ENCODE results near the gene OR10H3. TPM values are rescaled to one million over a fixed set of nuclear protein-coding genes. Genes with fewer than 3 reads are reported as not detected.
"Not testable (repeated sequence)": the region's sequence is repeated elsewhere in the genome, so short reads cannot be mapped to it uniquely, and the experiment has no call there.

The OR10H3 gene
- total RNA-seq (2014; rRNA removed; shearing (Covaris generic)), result not detected in 2 replicates

GRCh38 chr19:15737722-15738121, at the start of gene OR10H3:
Gene OR10H3, plus strand, starts transcription at chr19:15737985. Its CDS starts 3,408 bp downstream, at chr19:15741393.
- no peak for DNase-seq (ENCODE audit: low spot score)

- no peak for DNase-seq (ENCODE audit: low spot score)
Observed at GRCh38 chr19:15696654-15697194, 41.1 kb upstream of the OR10H3 start.

GRCh38 chr19:15701757-15702533, 35.8 kb upstream of the OR10H3 start:
- DNase-seq (ENCODE audit: low spot score), result peak; percentile 8

- peak; percentile 66 for DNase-seq (ENCODE audit: low spot score)
Observed at GRCh38 chr19:15702534-15702930, 35.3 kb upstream of the OR10H3 start.

- DNase-seq (ENCODE audit: low spot score), result no peak
Observed at GRCh38 chr19:15714638-15715037, 23.1 kb upstream of the OR10H3 start.

DNA sequence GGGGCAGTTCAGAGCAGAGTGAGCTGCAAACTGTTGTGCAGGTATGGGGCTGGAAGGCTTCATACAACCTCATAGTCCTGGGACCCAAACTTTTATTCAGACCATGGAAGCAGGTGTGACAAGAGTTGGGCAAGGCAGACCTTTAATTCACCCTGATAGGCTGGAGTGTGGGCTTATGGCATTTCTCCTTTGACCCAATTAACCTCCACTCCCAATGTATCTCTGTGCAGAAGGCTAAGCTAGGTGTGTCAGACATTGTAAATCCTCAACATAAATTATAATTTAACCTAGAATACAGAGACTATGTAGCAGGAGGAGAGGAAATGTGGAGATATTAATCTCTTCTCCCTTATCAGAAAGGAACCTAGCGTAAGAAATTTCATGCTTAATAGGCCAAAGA, 22.1 kb upstream of the OR10H3 start:
- DNase-seq (ENCODE audit: low spot score), result no peak

GRCh38 chr19:15717809-15718208, 20.0 kb upstream of the OR10H3 start:
- no peak for DNase-seq (ENCODE audit: low spot score)

- no peak for DNase-seq (ENCODE audit: low spot score)
Observed at GRCh38 chr19:15721268-15721667, 16.5 kb upstream of the OR10H3 start.

- no peak for DNase-seq (ENCODE audit: low spot score)
Observed at GRCh38 chr19:15722956-15723355, 14.8 kb upstream of the OR10H3 start.

GRCh38 chr19:15727724-15728123, 10.1 kb upstream of the OR10H3 start, which contains the start of gene OR10H2:
Gene OR10H2, plus strand, starts transcription at chr19:15728024. Its CDS starts 20 bp downstream, at chr19:15728044.
- no peak for DNase-seq (ENCODE audit: low spot score)

DNA sequence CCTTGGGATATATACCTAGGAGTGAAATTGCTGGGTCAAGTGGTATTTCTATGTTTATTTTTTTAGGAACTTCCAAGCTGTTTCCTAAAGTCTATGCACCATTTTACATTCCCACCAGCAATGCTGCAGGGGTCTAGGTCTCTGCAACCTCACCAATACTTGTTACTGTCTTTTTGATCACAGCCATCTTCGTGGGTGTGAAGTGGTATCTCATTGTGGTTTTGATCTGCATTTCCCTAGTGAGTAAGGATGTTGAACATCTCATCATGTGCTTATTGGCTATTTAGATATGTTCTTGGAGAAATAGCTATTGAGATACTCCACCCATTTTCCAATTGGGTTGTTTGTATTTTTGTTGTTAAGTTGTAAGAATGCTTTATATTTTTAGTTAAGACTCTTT, 7.2 kb upstream of the OR10H3 start:
- no peak for DNase-seq (ENCODE audit: low spot score)

DNA sequence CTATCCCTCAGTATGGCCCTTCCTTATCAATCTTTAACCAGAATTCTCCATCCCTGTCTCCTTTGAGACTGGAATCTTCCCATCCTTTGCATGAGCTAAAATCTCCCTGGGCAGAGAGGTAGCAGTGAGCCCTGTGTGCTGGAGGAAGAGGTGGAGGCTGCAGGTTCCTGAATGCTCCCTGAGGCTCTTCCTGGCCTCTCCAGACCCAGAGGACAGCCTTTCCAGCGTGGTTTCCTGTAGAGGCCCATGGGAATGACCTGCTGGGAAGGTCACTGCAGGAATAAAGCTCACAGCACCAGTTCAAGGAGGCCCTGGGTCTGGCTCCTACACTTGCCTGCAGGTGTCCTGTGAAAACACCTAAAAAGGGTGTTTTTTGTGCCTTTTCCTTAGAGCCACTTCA, 5.4 kb upstream of the OR10H3 start:
- DNase-seq (ENCODE audit: low spot score), result no peak

GRCh38 chr19:15733895-15734294, 3.9 kb upstream of the OR10H3 start:
- DNase-seq (ENCODE audit: low spot score), result no peak

GRCh38 chr19:15740785-15741184, 3.0 kb downstream of the OR10H3 start:
- DNase-seq (ENCODE audit: low spot score), result no peak

GRCh38 chr19:15748239-15748638, 10.5 kb downstream of the OR10H3 start:
- DNase-seq (ENCODE audit: low spot score), result no peak

DNA sequence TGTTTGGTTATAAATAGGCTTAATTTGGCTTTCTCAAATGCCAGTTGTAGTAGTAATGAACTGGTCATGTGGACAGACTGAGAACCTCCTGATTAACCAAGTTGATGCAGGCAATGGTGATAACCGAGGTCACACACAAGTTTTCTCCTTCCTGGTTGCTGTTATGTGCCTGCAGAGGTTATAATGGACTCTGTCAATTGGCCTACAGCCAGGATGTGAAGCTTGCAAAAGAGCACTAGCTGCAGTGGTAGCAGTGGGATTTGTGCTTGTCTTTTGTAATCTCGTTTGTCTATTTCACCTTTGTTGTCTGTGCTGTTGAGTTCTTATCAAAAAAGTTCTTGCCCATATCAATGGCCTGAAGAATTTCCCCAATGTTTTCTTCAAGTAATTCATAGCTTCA, 20.6 kb downstream of the OR10H3 start:
- DNase-seq (ENCODE audit: low spot score), result no peak

DNA sequence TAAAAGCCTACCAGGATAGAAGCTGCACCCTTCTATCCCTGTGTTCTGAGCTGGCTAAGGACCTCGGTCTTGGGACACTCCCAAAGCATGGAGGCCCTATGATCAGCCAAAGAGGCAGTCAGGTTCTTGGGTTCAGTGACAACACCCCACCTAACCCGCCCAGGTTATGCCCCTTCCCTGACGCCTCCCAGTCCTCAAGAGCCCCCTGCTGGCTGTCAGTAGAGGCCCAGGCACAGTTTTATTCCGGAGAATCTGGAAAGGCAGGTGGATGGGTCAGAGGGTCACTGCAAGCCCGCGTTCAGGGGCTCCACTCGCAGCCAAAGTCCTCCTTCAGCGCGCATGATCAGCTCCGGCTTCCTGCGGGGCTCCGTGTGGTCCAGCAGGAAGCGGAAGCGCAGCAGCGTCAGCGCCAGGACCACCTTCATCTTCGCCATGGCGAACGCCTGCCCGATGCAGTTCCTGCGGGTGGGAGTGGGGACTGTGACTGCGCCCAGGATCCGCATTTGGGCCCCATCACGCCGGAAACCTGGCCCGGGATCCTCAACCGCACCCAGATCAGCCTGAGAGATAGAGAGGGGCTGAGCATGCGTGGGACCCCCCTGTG, 22.3 kb downstream of the OR10H3 start:
- no peak for DNase-seq (ENCODE audit: low spot score)

GRCh38 chr19:15769586-15769985, 31.8 kb downstream of the OR10H3 start:
- peak; percentile 13 for DNase-seq (ENCODE audit: low spot score)

- DNase-seq (ENCODE audit: low spot score), result not testable (repeated sequence)
Observed at GRCh38 chr19:15774159-15774558, 36.4 kb downstream of the OR10H3 start.

GRCh38 chr19:15775249-15775648, 37.5 kb downstream of the OR10H3 start:
- DNase-seq (ENCODE audit: low spot score), result no peak

DNA sequence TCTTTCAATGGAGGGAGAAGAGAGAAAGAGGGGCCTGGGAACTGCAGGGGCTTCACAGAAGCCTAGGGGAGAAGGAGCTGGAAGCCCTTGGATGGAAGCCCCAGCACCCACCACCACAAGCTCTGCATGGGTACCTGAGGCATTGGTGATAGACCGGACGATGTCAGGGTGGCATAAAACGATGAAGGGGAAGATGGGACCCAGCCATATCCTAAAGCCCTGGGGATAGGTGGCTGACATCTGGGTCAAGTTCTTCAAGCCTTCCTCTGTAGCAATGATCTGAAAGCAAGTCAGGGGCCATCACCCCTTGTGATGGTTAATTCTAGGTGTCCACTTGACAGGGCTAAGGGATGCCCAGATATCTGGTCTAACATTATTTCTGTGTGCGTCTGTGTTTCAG, 38.5 kb downstream of the OR10H3 start:
- no peak for DNase-seq (ENCODE audit: low spot score)

- no peak for DNase-seq (ENCODE audit: low spot score)
Observed at GRCh38 chr19:15776991-15777970, 39.5 kb downstream of the OR10H3 start.

Data from A172 (cell line).